Effector memory CD4-positive, alpha-beta T cell (primary cell): Measurements from ENCODE around the gene PCSK5.
"Not testable (repeated sequence)": the region's sequence is repeated elsewhere in the genome, so short reads cannot be mapped to it uniquely, and the experiment has no call there.

ENCODE experiments used
- DNase-seq, 3 donors: peaks; one replicate each; pipeline ENCODE4 v3.0.0-alpha.2; 2020
- H3K27ac ChIP-seq: 2 replicates; pipeline ENCODE4 v1.7.0; 2013; ENCODE audit warnings: mild to moderate bottlenecking, low read length, moderate library complexity; ENCODE audit not compliant: insufficient read depth, poor library complexity, severe bottlenecking
- H3K27me3 ChIP-seq: replicated peaks from 2 replicates; pipeline ENCODE4 v1.7.0; 2013; ENCODE audit warnings: mild to moderate bottlenecking, low read length; ENCODE audit not compliant: insufficient read depth, control insufficient read depth, poor library complexity, severe bottlenecking
- H3K36me3 ChIP-seq: 2 replicates; pipeline ENCODE4 v1.7.0; 2013; ENCODE audit warnings: mild to moderate bottlenecking, low read length, moderate library complexity; ENCODE audit not compliant: control insufficient read depth, insufficient read depth
- H3K4me1 ChIP-seq: 2 replicates; pipeline ENCODE4 v1.7.0; 2013; ENCODE audit warnings: low read length, mild to moderate bottlenecking; ENCODE audit not compliant: control insufficient read depth, insufficient read depth, poor library complexity, severe bottlenecking
- H3K4me3 ChIP-seq: 2 replicates; pipeline ENCODE4 v1.7.0; 2013; ENCODE audit warnings: low read length, low read depth, mild to moderate bottlenecking; ENCODE audit not compliant: insufficient read depth, poor library complexity, severe bottlenecking
- H3K9me3 ChIP-seq: 2 replicates; pipeline ENCODE4 v1.7.0; 2013; ENCODE audit warnings: mild to moderate bottlenecking, low read length, moderate library complexity; ENCODE audit not compliant: control insufficient read depth

The PCSK5 gene

DNA sequence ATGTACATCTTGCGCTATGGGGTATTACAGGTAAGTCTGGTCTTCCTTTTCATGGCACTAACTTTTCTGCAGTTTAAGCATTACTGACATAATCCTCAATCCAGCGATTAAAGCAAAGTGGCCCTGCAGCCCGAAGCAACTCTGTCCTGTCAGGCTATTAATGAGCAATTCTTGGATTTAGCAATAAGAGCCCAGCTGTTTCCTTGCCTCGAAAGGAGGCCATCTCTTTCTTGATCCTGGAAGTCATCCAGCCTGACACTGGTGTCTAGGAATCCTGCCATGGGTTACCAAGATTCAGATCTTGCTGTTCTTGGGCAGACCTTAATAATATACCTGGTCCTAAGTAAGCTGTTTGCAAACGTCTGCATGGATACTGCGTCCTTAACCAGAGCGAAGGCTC, 401.8 kb downstream of the PCSK5 start:
- H3K4me1 ChIP-seq: no peaks in the 10 kb centered on the region
- no peak for DNase-seq
- H3K9me3 ChIP-seq: no peaks in the 10 kb centered on the region
- no peaks in the 10 kb centered on the region for H3K27me3 ChIP-seq
- no peaks in the 10 kb centered on the region for H3K36me3 ChIP-seq
- no peak overlapping the region for H3K27ac ChIP-seq
- no peak overlapping the region for H3K4me3 ChIP-seq

DNA sequence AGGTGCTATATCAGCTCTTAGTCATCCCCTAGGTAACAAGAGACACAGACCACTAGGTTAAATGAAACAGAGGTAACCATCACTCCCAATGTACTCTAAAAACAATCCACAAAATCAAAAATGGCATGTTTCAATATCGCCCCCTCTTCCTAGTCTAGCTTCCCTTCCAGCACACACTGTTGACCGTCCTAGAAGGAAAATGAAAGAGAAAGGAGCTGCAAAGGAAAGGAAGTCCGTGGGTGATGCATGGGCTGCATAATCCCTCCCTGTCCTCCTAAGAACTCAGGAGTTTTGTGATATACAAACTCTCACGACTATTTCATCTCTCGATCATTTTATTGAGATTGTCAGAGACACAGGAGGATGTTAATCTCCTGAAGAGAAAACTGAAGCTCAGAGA, 402.2 kb downstream of the PCSK5 start:
- Histone ChIP-seq H3K36me3 (no peaks in the 10 kb centered on the region), H3K27ac (no peak overlapping the region), H3K4me3 (no peak overlapping the region), H3K4me1 (no peaks in the 10 kb centered on the region), H3K9me3 (no peaks in the 10 kb centered on the region), H3K27me3 (no peaks in the 10 kb centered on the region)
- DNase-seq: no peak

DNA sequence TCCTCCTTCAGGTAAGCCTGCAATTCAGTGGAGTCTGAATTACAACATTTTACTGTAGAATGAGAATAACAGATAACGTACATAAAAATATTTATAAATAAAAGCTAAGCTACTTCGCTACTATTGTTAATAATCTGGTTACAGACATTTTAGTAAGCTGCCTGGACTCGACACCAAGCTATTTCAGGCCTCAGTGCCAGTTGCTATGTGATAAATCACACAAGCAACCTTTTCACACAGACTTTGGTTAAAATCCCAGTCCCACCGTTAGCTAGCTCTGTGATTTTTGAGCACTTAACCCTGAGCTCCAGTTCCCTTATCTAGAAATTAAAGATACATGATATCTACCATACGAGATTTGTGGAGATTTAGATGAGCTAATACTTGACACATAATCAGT, 403.8 kb downstream of the PCSK5 start:
- no peaks in the 10 kb centered on the region for H3K27me3 ChIP-seq
- H3K4me3 ChIP-seq: no peak overlapping the region
- H3K36me3 ChIP-seq: no peaks in the 10 kb centered on the region
- H3K27ac ChIP-seq: no peak overlapping the region
- H3K9me3 ChIP-seq: no peaks in the 10 kb centered on the region
- no peaks in the 10 kb centered on the region for H3K4me1 ChIP-seq
- no peak for DNase-seq

DNA sequence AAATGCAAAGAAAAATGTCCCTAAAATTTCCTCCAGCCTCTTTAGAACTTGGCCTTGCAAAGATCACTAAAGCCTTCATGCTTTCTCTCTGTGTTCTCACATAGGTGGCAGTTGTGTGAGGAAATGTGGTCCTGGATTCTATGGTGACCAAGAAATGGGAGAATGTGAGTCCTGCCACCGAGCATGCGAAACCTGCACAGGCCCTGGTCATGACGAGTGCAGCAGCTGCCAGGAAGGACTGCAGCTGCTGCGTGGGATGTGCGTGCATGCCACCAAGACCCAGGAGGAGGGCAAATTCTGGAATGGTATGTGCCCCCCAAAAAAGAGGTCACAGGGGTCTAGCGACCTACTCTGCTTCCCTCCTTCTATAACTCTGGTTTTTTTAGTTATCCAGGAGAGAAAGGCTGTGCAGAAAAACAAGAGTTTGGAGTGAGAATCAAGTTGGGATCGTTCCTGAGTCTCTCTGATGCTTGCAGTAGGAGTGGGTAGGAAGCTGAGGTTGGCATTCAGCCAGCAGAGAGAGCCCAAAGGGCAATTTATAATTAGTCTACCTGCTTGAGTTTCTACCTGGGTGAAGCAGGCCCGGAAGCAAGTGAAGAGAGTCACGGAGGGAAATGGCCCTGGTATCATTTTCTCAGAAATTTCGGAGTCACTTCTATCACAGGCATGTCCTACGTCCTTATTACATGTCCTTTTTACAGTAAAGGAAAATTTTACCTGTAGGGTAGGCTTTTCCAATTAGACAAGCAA, 406.3 kb downstream of the PCSK5 start:
- Histone ChIP-seq H3K4me1 (no peaks in the 10 kb centered on the region), H3K4me3 (no peak overlapping the region), H3K9me3 (no peaks in the 10 kb centered on the region), H3K27me3 (no peaks in the 10 kb centered on the region), H3K27ac (no peak overlapping the region), H3K36me3 (no peaks in the 10 kb centered on the region)
- no peak for DNase-seq

DNA sequence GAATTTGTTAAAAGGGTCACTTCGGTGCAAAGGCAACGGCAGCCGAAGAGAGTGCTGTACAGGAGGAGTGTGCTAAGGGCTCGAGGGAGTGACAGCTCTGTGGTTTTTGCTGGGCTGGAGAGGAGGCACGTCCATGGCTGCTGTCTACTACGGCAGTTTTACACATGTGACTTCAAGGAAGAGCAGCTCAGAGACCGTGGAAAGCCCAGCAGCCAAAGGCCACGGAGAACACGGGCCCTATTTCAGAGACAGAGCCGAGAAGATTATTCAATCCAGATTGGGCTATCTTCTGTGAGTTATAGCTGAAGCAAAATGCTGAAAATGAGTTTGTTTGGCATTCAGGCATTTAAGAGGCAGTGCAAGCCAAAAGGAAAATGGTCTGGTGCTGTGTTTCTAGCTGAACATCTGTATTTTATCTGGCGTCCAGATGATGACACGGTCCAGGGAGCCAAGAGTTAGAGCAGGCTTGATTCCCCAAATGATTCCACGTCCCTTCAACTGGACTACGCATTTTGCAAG, 407.3 kb downstream of the PCSK5 start:
- H3K36me3 ChIP-seq: no peaks in the 10 kb centered on the region
- H3K9me3 ChIP-seq: no peaks in the 10 kb centered on the region
- no peak overlapping the region for H3K27ac ChIP-seq
- no peak overlapping the region for H3K4me3 ChIP-seq
- no peaks in the 10 kb centered on the region for H3K4me1 ChIP-seq
- DNase-seq: no peak
- H3K27me3 ChIP-seq: no peaks in the 10 kb centered on the region

DNA sequence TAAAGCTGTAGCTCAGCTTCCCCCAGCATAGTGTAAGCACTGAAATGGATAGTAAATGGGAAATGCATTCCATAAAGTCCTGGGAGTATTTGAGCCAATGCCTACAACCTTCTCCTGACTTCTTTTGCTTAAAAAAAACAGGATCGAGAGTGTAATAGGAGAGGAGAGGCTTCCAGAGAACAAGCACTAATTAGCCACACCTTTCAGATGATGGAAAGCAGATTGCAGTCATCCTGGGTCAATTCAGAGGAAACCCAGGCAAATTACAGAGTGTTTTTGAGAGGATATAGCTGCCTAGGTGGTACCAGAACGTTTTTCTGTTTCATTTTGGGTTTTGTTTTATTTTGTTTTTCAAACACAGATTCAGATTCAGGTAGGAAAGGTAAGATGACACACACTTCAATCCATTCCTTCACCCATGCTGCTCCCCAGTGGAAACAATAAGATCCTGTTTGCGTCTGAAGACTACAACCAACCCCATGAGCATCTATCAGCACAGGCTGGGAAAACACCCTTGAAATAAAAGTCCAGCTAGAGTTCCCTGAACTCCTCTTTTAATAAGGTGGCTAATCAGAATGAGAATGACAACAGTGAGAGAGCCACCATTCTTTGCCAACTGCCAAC, 408.2 kb downstream of the PCSK5 start:
- Histone ChIP-seq H3K36me3 (no peaks in the 10 kb centered on the region), H3K4me1 (no peaks in the 10 kb centered on the region), H3K27ac (no peak overlapping the region), H3K9me3 (no peaks in the 10 kb centered on the region), H3K4me3 (no peak overlapping the region), H3K27me3 (no peaks in the 10 kb centered on the region)
- DNase-seq: no peak

DNA sequence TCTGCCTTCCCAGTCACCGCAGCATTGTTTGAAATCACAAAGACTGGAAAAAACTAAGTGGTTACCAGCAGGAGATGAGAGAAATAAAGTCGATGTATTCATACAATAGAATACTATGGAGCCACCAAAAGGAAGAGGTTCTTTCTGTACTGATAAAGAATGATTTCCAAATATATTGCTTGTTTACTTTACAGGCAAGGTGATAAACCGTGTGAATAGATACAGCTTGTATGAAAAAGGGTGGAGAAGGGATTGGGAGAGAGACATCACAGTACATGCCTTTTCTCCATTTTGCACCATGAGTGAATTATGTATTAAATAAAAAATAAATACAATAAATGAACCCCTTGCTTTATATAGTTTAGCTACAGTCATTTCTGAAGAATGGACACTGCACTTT, 412.1 kb downstream of the PCSK5 start:
- Histone ChIP-seq H3K27me3 (no peaks in the 10 kb centered on the region), H3K4me1 (no peaks in the 10 kb centered on the region), H3K4me3 (no peak overlapping the region), H3K9me3 (no peaks in the 10 kb centered on the region), H3K27ac (no peak overlapping the region), H3K36me3 (no peaks in the 10 kb centered on the region)
- no peak for DNase-seq

DNA sequence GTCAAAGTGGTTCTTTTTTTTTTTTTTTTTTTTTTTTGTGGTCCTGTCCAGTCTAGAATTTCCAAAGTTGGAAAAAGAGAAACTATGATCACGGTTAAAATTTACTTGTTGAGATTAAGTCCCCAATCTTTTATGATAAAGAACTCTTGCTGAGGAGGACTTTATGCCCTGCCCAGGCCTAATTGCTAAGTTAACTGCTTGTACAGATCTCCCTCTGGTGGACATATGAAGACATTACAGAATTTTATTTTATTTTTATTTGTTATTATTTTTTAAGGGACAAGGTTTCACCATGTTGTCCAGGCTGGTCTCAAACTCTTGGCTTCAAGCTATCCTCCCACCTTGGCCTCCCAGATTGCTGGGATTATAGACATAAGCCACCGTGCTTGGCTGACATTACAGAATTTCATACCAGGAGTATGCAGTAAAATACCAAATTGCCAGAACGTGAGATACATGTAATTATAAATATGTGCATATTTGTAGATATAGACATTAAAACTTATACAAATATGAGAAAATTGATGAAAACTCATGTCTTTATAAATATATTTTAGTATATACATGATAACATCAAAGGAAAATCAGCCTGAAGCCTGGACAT, 412.6 kb downstream of the PCSK5 start:
- H3K9me3 ChIP-seq: no peaks in the 10 kb centered on the region
- no peak overlapping the region for H3K4me3 ChIP-seq
- no peak overlapping the region for H3K27ac ChIP-seq
- H3K27me3 ChIP-seq: no peaks in the 10 kb centered on the region
- DNase-seq: no peak
- H3K4me1 ChIP-seq: no peaks in the 10 kb centered on the region
- no peaks in the 10 kb centered on the region for H3K36me3 ChIP-seq

DNA sequence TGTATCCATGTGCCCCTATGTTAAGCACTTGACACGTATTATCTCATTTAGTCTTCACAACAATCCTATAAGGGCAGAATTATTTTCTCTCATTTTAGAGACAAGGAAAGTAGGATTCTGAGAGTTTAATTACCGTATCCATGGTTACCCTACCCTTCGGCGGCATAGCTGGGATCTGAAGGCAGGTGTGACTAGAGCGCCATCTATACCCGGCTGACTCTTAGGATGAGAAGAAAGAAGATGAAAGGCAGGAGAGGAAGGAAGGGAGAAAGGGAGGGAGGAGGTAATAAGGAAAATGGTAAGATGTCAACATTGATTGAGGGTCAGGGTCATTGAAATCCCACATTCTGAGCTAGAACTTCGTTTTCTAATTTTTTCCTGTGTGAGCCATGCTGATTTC, 416.6 kb downstream of the PCSK5 start:
- not testable (repeated sequence) for H3K4me3 ChIP-seq, H3K27ac ChIP-seq, DNase-seq, H3K4me1 ChIP-seq, H3K9me3 ChIP-seq, H3K36me3 ChIP-seq, H3K27me3 ChIP-seq

DNA sequence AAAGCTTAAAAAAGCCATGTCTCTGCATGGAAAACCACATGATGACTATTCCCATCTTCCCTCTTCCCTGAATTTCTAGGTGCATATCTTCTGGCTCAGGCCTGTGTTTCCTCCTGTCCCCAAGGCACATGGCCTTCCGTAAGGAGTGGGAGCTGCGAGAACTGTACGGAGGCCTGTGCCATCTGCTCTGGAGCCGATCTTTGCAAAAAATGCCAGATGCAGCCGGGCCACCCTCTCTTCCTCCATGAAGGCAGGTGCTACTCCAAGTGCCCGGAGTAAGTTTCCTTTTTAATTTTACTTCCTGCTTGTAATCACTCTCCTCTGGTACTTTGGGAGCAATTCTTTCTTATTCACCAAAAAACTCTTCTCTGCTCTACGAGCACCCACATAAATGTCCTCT, 420.1 kb downstream of the PCSK5 start:
- H3K9me3 ChIP-seq: no peaks in the 10 kb centered on the region
- no peak overlapping the region for H3K4me3 ChIP-seq
- H3K27me3 ChIP-seq: no peaks in the 10 kb centered on the region
- no peak for DNase-seq
- H3K4me1 ChIP-seq: no peaks in the 10 kb centered on the region
- H3K36me3 ChIP-seq: no peaks in the 10 kb centered on the region
- H3K27ac ChIP-seq: no peak overlapping the region
